ENCODE measurements around the gene JMJD1C.

- TF ChIP-seq, protein P1, sequence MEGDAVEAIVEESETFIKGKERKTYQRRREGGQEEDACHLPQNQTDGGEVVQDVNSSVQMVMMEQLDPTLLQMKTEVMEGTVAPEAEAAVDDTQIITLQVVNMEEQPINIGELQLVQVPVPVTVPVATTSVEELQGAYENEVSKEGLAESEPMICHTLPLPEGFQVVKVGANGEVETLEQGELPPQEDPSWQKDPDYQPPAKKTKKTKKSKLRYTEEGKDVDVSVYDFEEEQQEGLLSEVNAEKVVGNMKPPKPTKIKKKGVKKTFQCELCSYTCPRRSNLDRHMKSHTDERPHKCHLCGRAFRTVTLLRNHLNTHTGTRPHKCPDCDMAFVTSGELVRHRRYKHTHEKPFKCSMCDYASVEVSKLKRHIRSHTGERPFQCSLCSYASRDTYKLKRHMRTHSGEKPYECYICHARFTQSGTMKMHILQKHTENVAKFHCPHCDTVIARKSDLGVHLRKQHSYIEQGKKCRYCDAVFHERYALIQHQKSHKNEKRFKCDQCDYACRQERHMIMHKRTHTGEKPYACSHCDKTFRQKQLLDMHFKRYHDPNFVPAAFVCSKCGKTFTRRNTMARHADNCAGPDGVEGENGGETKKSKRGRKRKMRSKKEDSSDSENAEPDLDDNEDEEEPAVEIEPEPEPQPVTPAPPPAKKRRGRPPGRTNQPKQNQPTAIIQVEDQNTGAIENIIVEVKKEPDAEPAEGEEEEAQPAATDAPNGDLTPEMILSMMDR (IDR thresholded peaks at IDR 0.05; ENCODE audit: low read length): no peak
- no peak for TF ChIP-seq EZH2 (optimal IDR thresholded peaks at IDR 0.05; ENCODE audit: low read depth, low read length)
These were observed 337.3 kb downstream of the JMJD1C start for GRCh38 chr10:63128443-63128842.

Data from MM.1S (cell line).